GM12873 (cell line): ENCODE results near the gene LRRK1.

Experiments
- TF ChIP-seq, protein P1 (sequence below): IDR thresholded peaks from 2 replicates; pipeline ENCODE4 v1.5.1; 2012; ENCODE audit warnings: low read depth, mild to moderate bottlenecking, moderate library complexity, low read length, control low read depth; ENCODE audit not compliant: insufficient read depth; ENCODE audit errors: missing control alignments

Gene LRRK1

DNA sequence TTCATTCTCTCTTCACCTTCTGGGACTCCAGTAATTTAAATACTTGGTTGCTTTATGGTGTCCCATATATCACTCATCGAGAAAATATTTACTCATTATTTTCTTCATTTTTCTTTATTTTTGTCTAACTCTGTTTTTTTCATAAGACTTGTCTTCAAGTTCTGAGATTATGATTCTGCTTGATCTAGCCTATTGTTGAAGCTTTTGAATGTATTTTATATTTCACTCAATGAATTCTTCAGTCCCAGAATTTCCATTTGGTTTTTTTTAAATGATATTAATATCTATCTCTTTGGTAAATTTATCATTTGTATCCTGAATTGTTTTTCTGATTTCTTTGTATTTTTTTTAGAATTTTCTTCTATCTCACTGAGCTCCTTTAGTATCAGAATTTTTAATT lies 117.0 kb downstream of the LRRK1 start:
- TF ChIP-seq, protein P1, sequence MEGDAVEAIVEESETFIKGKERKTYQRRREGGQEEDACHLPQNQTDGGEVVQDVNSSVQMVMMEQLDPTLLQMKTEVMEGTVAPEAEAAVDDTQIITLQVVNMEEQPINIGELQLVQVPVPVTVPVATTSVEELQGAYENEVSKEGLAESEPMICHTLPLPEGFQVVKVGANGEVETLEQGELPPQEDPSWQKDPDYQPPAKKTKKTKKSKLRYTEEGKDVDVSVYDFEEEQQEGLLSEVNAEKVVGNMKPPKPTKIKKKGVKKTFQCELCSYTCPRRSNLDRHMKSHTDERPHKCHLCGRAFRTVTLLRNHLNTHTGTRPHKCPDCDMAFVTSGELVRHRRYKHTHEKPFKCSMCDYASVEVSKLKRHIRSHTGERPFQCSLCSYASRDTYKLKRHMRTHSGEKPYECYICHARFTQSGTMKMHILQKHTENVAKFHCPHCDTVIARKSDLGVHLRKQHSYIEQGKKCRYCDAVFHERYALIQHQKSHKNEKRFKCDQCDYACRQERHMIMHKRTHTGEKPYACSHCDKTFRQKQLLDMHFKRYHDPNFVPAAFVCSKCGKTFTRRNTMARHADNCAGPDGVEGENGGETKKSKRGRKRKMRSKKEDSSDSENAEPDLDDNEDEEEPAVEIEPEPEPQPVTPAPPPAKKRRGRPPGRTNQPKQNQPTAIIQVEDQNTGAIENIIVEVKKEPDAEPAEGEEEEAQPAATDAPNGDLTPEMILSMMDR: no peak

DNA sequence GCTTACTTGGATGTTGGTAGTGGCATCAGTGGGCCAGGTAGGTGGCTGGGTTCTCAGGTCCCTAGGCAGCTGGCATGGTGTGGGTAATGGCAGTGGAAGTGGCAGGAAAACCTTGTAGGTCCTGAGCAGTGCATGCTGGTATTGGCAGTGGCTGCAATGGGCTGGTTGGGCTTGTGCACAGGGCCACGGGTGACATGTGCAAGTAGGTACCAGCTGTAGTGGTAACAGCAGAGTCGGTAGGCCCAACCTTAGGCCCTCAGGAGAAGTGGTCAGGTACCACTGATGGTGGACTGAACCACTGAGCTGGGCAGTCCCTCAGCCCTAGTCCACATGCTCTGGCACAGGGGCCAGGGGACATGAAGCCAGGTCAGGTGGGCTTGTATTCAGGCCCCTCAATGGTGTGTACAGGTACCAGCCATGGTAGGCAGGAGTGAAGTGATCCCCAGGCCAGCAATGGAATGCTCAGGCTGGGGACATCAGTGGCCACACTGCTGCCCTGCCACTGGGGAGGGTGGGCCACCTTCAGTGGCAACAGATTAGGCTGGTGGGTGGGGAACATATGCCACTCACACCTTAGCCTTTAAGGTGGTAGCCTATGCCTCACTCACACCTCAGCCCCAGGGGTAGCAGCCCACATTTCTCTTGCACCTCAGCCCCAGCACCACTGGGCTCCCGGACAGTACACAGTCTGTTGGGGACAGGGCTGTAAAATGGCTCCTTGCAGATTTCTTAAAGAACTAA lies 118.1 kb downstream of the LRRK1 start:
- TF ChIP-seq, protein P1: no peak

DNA sequence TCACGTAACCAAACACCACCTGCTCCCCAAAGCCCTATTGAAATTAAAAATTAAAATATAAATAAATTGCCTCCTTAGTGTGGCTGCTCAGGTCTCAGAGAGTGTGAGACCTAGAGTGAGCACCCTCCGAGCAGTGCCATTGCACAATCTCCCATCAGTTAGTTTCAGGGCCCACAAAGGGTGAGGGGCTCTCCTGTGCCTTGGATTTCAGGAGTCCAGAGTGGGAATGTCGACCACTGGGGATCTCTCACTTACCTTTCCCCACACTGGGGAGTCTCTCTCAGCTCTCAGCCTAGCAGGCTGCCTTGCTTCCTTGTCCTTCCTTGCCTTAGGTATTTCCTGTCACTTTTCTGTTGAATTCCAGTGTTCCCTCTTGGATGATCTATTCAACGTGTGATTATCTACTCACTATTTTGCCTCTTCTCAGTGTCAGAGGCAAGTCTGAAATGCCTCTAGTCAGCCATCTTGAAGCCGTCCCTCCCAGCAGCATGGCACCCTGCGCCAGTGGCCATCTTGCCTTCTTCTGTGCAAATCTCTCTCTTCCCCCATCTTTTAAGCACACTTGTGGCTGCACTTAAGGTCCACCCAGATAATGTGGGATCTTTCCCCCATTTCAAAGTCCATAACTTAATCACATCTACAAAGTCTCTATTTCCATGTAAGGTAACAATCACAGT lies 119.3 kb downstream of the LRRK1 start:
- TF ChIP-seq, protein P1: no peak

DNA sequence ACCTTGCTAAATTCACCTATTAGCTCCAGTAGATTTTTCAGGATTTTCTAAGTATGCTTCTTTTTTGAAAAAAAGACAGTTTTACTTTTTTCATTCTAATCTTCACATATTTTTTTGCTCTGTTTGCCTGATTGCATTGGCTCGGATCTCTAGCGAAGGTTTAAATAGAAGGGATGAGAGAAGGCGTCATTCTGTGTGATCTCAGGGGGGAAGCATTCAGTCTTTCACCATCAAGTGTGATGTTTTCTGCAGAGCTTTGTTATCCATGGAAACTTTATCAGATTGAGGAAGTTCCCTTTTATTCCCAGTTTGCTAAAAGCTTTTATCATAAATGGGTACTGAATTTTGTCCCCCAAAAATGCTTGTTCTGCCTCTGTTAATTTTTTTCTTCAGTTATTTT lies 120.3 kb downstream of the LRRK1 start:
- TF ChIP-seq, protein P1: no peak

DNA sequence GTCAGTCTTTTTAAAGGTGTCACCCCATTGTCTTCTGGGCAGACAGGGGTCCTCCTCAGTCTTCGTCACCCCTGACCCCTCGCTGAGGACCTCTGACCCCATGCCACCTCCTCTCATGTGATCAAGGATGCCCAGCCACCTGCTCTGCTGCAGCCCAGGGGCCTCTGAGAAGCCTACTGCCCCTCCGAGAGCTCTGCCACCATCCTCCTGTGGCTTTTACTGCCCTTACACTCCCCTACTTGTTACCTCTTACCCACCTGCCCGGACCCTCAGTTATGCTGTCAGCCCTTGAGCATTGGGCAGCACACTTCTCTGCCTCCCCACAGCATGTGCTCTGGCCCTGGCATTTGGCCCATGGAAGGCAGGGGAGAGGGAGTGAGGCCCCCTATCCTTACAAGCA lies 123.2 kb downstream of the LRRK1 start:
- TF ChIP-seq, protein P1: no peak

DNA sequence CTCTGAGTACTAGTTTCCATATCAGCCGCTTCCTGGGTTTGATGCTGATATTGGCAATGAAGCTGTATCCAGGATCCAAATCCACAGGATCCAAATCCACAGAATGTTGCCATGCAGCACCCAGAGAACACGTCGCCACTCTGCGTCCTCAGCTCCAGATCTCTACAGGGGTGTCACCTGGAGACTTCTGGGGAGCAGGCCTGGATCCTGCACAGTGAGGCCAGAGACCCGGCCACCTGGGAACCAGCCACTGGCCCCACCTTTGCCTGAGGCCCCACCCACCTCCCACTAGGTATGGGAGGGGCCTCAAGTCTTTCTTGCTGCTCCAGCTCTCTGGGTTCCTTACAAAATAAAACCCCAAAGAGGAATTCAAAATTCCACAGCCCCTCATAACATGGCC lies 123.9 kb downstream of the LRRK1 start:
- TF ChIP-seq, protein P1: no peak

DNA sequence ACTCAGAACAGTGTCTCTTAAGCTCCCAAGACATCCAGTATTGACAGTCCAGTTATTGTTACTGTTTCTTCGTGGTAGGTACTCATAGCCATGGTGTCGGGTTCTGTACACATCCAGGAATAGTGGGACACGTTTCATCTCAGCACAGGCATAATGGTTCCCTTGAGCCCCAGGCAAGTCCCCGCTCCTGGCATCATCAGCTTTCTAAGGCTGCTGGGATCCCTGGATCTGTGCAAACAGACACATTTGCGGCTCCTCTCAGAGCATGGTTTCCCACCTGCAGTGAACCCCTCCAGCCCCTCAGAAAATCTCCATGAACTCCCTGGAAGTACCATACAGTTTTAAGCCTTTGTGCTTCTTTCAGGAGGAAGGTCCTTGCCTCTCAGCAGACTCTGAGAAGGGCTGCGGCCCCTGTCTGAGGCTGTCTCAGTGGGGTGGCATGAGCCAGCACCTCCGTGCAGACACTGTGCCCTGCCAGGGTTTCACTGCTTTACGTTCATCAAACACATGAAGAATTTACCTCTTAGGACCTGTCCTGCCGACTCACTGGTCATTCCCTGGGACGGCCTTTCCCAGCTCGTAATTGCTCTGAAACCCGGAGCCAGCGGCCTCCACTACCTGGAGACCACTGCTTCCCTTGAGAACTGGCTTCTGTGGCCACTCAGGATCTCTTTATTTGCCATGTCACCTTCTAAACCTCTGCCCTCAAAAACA lies 124.9 kb downstream of the LRRK1 start:
- TF ChIP-seq, protein P1: no peak
